Neural progenitor cell (in vitro differentiated cells): ENCODE measurements around the gene AATK.

Experiments
- CTCF ChIP-seq: fragments of 200-600 bp; sonication (generic); IDR thresholded peaks from 2 replicates; pipeline ENCODE4 v1.5.1; 2017; ENCODE audit warnings: antibody characterized with exemption, mild to moderate bottlenecking
- EZH2 ChIP-seq: fragments of 200-600 bp; sonication (generic); IDR thresholded peaks from 2 replicates; pipeline ENCODE4 v1.6.1; 2017; ENCODE audit warnings: antibody characterized with exemption, mild to moderate bottlenecking, moderate library complexity
- EZH2phosphoT487 ChIP-seq: fragments of 200-600 bp; sonication (generic); IDR thresholded peaks from 2 replicates; pipeline ENCODE4 v1.6.1; 2017; ENCODE audit warnings: antibody characterized with exemption

GRCh38 chr17:81191646-81192045, 25.6 kb upstream of the AATK start:
- TF ChIP-seq CTCF (no peak), EZH2 (no peak), EZH2phosphoT487 (no peak)
